ENCODE measurements around the gene SULT1B1. TPM values are rescaled to one million over a fixed set of nuclear protein-coding genes. Genes with fewer than 3 reads are reported as not detected.

SULT1B1 gene
- total RNA-seq, 1 experiment from 2014 or later: not detected

DNA sequence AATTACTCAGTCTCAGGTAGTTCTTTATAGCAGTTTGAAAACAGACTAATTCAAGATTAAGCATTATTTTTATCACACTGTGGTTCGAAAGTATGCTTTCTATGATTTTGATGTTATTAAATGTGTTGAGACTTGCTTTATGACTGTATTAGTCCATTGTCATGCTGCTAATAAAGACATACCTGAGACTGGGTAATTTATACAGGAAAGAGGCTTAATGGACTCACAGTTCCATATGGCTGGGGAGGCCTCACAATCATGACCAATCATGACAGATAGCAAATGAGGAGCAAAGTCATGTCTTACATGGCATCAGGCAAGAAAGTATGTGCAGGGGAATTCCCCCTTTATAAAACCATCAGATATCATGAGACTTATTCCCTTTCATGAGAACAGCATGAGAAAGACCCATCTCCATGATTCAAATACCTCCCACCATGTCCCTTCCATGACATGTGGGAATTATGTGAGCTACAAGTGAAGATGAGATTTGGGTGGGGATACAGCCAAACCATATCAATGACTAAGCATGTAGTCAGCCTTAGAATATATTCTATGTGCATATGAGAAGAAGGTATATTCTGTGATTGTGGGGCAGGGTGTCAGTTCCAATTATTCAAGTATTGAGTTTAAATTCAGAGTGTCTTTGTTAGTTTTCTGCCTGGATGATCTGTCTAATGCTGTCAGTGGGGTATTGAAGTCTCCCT lies 62.7 kb downstream of the SULT1B1 start:
- no peak overlapping the region for H3K18ac ChIP-seq (ENCODE audit: insufficient read length, low read depth, low read length)
- Mint-ChIP-seq H3K4me3 (no peak overlapping the region), H3K36me3 (ENCODE audit: insufficient read depth in 1 of 3, low read depth in 3 of 3) (no peaks in the 10 kb centered on the region; a peak in 1 of 7 replicates), H3K4me1 (no peaks in the 10 kb centered on the region), H3K27me3 (ENCODE audit: low read depth) (no peaks in the 10 kb centered on the region; the same call in 1 of the 2 replicates), H3K27ac (no peak overlapping the region), H3K9me3 (peaks cover 3 to 9% of the 10 kb centered on the region in 2 experiments)
- H3K79me2 ChIP-seq (ENCODE audit: insufficient read depth, low read length): no peaks in the 10 kb centered on the region
- no peak overlapping the region for H3K9ac ChIP-seq (ENCODE audit: extremely low read depth, insufficient read length, low read length)
- H2BK15ac ChIP-seq (ENCODE audit: low read depth, low read length): no peak overlapping the region
- H3K23ac ChIP-seq (ENCODE audit: insufficient read length, low read depth, low read length): no peak overlapping the region
- no peaks in the 10 kb centered on the region for H3K23me2 ChIP-seq (ENCODE audit: insufficient read length, low read depth, low read length, poor library complexity, severe bottlenecking)
- no peak overlapping the region for H2BK20ac ChIP-seq (ENCODE audit: low read depth, low read length, poor library complexity, severe bottlenecking)
- no peak overlapping the region for H2AK5ac ChIP-seq (ENCODE audit: insufficient read length, low read length)
- no peak overlapping the region for H4K5ac ChIP-seq (ENCODE audit: insufficient read length, low read depth, low read length)
- H3T11ph ChIP-seq (ENCODE audit: low read length): no peak overlapping the region
- H4K8ac ChIP-seq (replicated peaks; ENCODE audit: insufficient read length, low read depth, low read length): no peak overlapping the region
- H2AFZ ChIP-seq (ENCODE audit: low read length): no peak overlapping the region
- H4K20me1 ChIP-seq (ENCODE audit: control insufficient read depth, insufficient read depth, insufficient read length): no peaks in the 10 kb centered on the region
- H3K27me3 ChIP-seq (ENCODE audit: insufficient read depth, low read length): no peaks in the 10 kb centered on the region
- H2BK12ac ChIP-seq (ENCODE audit: insufficient read length, low read depth, low read length): no peak overlapping the region
- no CpG with 5 or more reads among the region's 1 CpG for WGBS (ENCODE audit: extremely low coverage, insufficient read length, low lambda C conversion rate)
- H3K4me2 ChIP-seq (ENCODE audit: insufficient read depth, insufficient read length, low read length): no peak overlapping the region
- no peaks in the 10 kb centered on the region for H3K9me3 ChIP-seq (ENCODE audit: control insufficient read depth, low read depth, low read length)
- no peaks in the 10 kb centered on the region for H3K4me1 ChIP-seq (ENCODE audit: insufficient read depth, low read length)
- H3K79me1 ChIP-seq (ENCODE audit: insufficient read depth, low read depth, low read length, poor library complexity, severe bottlenecking): no peaks in the 10 kb centered on the region
- no peak for DNase-seq
- no peak overlapping the region for H3K14ac ChIP-seq (ENCODE audit: insufficient read depth, low read length)
- H2BK5ac ChIP-seq (ENCODE audit: insufficient read length, low read length): no peak overlapping the region
- TF ChIP-seq, protein P1, sequence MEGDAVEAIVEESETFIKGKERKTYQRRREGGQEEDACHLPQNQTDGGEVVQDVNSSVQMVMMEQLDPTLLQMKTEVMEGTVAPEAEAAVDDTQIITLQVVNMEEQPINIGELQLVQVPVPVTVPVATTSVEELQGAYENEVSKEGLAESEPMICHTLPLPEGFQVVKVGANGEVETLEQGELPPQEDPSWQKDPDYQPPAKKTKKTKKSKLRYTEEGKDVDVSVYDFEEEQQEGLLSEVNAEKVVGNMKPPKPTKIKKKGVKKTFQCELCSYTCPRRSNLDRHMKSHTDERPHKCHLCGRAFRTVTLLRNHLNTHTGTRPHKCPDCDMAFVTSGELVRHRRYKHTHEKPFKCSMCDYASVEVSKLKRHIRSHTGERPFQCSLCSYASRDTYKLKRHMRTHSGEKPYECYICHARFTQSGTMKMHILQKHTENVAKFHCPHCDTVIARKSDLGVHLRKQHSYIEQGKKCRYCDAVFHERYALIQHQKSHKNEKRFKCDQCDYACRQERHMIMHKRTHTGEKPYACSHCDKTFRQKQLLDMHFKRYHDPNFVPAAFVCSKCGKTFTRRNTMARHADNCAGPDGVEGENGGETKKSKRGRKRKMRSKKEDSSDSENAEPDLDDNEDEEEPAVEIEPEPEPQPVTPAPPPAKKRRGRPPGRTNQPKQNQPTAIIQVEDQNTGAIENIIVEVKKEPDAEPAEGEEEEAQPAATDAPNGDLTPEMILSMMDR (conservative IDR thresholded peaks at IDR 0.05): no peak
- no peak overlapping the region for H3K27ac ChIP-seq (ENCODE audit: insufficient read length, low read depth, low read length)
- no peak overlapping the region for H3K56ac ChIP-seq (ENCODE audit: insufficient read length, low read depth, low read length)
- no peak overlapping the region for H2BK120ac ChIP-seq (ENCODE audit: low read depth, low read length, poor library complexity, severe bottlenecking)
- H4K91ac ChIP-seq (ENCODE audit: insufficient read length, low read depth, low read length): no peak overlapping the region
- H3K4ac ChIP-seq (ENCODE audit: low read depth, low read length): no peak overlapping the region

Measured in H9 (cell line).